NCI-H82 (cell line): ENCODE measurements around the gene SPATA2L.
"Not testable (repeated sequence)": the region's sequence is repeated elsewhere in the genome, so short reads cannot be mapped to it uniquely, and the experiment has no call there.

Experiments
- DNase-seq: peaks from one replicate; lab custom pipeline; 2025; lab: John Stamatoyannopoulos, UW

SPATA2L gene

GRCh38 chr16:89690392-89690901 is 11.1 kb downstream of the SPATA2L start:
- DNase-seq, result no peak

GRCh38 chr16:89689621-89690020 is 11.9 kb downstream of the SPATA2L start:
- not testable (repeated sequence) for DNase-seq

- no peak for DNase-seq
These were observed 12.4 kb downstream of the SPATA2L start for GRCh38 chr16:89689142-89689541.

GRCh38 chr16:89688395-89688794 is 13.1 kb downstream of the SPATA2L start:
- DNase-seq, result no peak

- DNase-seq, result peak; percentile 33
These were observed 14.2 kb downstream of the SPATA2L start for GRCh38 chr16:89687092-89687940.

GRCh38 chr16:89686520-89687091 is 14.9 kb downstream of the SPATA2L start, which contains the start of gene CDK10:
Gene CDK10, plus strand, starts transcription at chr16:89686689. Its CDS starts 22 bp downstream, at chr16:89686711.
- DNase-seq, result peak; percentile 92

- DNase-seq, result no peak
These were observed 15.6 kb downstream of the SPATA2L start for GRCh38 chr16:89685916-89686315.

GRCh38 chr16:89678258-89678657 is 23.2 kb downstream of the SPATA2L start:
- no peak for DNase-seq

- DNase-seq, result no peak
These were observed 29.1 kb downstream of the SPATA2L start for GRCh38 chr16:89672177-89672941.

- DNase-seq, result not testable (repeated sequence)
These were observed 29.9 kb downstream of the SPATA2L start for GRCh38 chr16:89671565-89671964.

- DNase-seq, result no peak
These were observed 30.7 kb downstream of the SPATA2L start for GRCh38 chr16:89670496-89671431.

GRCh38 chr16:89669755-89670154 is 31.8 kb downstream of the SPATA2L start:
- no peak for DNase-seq

- no peak for DNase-seq
These were observed 32.7 kb downstream of the SPATA2L start for GRCh38 chr16:89668790-89669158.

GRCh38 chr16:89667633-89668032 is 33.9 kb downstream of the SPATA2L start:
- no peak for DNase-seq

GRCh38 chr16:89667000-89667399 is 34.5 kb downstream of the SPATA2L start:
- peak; percentile 64 for DNase-seq

GRCh38 chr16:89664238-89664637 is 37.3 kb downstream of the SPATA2L start:
- DNase-seq, result not testable (repeated sequence)

GRCh38 chr16:89661215-89661614 is 40.3 kb downstream of the SPATA2L start:
- no peak for DNase-seq

- DNase-seq, result no peak
These were observed 41.4 kb downstream of the SPATA2L start for GRCh38 chr16:89660146-89660545.

GRCh38 chr16:89658221-89658879 is 43.2 kb downstream of the SPATA2L start:
- DNase-seq, result peak; percentile 33

- peak; percentile 88 for DNase-seq
These were observed 43.9 kb downstream of the SPATA2L start, which contains the start of the genes CHMP1A and SPATA33 for GRCh38 chr16:89657442-89658220. Gene CHMP1A, minus strand, starts transcription at chr16:89657708. Its CDS starts 120 bp downstream, at chr16:89657588. Gene SPATA33, plus strand, starts transcription at chr16:89657836. Its CDS starts 76 bp downstream, at chr16:89657912.
